Measurements from ENCODE around the gene SCMH1. TPM values are rescaled to one million over a fixed set of nuclear protein-coding genes. Genes with fewer than 3 reads are reported as not detected.

Gene SCMH1
- total RNA-seq, 1 donor from 2014 or later = 36.7 TPM

DNA sequence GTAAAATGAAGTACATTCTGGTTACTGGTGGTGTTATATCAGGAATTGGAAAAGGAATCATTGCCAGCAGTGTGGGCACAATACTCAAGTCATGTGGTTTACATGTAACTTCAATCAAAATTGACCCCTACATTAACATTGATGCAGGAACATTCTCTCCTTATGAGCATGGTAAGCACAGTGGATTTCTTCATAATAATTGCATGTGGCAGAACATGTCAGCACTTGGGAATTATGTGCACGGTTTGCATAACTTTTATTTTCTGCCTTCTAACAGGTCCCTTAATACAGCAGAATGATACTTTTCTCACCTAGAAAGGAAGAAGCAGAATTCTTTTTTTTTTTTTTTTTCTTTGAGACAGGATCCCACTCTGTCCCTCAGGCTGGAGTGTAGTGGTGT lies 258.8 kb downstream of the SCMH1 start:
- H3K4me1 Mint-ChIP-seq (ENCODE audit: unreplicated experiment) = peaks cover 32% of the 10 kb centered on the region
- TF ChIP-seq, protein P1, sequence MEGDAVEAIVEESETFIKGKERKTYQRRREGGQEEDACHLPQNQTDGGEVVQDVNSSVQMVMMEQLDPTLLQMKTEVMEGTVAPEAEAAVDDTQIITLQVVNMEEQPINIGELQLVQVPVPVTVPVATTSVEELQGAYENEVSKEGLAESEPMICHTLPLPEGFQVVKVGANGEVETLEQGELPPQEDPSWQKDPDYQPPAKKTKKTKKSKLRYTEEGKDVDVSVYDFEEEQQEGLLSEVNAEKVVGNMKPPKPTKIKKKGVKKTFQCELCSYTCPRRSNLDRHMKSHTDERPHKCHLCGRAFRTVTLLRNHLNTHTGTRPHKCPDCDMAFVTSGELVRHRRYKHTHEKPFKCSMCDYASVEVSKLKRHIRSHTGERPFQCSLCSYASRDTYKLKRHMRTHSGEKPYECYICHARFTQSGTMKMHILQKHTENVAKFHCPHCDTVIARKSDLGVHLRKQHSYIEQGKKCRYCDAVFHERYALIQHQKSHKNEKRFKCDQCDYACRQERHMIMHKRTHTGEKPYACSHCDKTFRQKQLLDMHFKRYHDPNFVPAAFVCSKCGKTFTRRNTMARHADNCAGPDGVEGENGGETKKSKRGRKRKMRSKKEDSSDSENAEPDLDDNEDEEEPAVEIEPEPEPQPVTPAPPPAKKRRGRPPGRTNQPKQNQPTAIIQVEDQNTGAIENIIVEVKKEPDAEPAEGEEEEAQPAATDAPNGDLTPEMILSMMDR (conservative IDR thresholded peaks at IDR 0.05) = no peak
- no peaks in the 10 kb centered on the region for H3K9me3 Mint-ChIP-seq
- H3K4me3 Mint-ChIP-seq = peak overlapping the region; percentile 21
- H3K27ac Mint-ChIP-seq = no peak overlapping the region
- no peak for DNase-seq (ENCODE audit: extremely low spot score, unreplicated experiment)
- H3K36me3 Mint-ChIP-seq = peaks cover 16% of the 10 kb centered on the region
- H3K27me3 Mint-ChIP-seq = no peaks in the 10 kb centered on the region

DNA sequence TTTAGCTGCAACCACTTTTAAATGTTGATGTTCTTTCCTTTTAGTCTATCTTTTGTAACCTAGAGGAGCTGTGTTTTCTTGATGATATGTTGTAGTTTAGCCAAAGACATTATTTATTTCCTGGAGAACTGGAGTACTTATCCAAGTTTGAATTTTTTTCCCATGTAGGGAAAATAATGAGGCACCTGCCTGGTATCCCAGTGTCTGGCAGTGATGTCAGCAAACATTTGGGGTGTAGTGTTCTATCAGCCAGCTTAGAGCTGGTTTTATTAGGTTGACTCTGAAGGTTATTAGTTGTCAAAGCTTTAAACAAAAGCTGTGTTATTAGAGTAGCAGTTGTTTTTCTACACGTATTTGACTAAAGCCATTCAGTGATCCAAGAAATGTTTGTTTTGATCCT lies 259.4 kb downstream of the SCMH1 start:
- peaks cover 32% of the 10 kb centered on the region for H3K4me1 Mint-ChIP-seq (ENCODE audit: unreplicated experiment)
- TF ChIP-seq, protein P1 (conservative IDR thresholded peaks at IDR 0.05) = no peak
- H3K4me3 Mint-ChIP-seq = peak overlapping the region; percentile 94

DNA sequence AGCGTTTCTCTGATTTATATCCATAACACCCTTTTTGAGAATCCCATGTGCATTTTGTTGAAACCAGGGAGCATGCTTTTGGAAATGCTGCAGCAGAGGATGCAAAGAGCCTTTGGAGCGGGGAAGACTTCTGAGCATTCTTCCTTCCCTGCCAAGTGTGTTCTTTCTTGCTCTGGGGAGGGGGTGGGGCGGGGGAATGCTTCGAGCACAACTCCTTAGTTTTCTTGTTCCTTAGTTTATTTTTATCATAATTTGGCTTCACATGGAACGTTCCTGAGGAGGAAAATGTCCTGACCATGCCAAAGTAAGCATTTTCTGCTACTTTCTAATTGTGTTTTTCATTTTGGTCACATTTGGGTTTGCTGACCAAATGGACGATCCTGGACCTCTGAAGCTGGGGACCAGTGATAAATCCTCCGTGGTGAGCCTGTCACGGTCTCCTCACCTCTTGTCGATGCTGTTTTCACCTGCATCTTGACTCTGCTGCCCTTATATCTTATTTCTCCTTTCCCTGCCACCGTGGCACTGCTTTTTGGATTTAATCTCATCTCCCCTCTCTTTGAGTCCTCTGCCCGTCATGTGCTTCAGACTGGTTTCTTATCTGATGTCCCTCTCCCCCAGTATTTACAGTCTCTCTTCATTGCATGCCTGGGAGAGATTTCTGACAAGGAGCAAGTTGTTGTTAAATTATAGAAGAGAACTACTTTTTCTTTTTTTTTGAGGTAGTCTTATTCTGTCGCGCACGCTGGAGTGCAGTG lies 260.2 kb downstream of the SCMH1 start:
- TF ChIP-seq, protein P1 (conservative IDR thresholded peaks at IDR 0.05) = no peak
- Mint-ChIP-seq H3K27ac (peak overlapping the region; percentile 1), H3K27me3 (no peaks in the 10 kb centered on the region), H3K4me3 (peak overlapping the region; percentile 94), H3K4me1 (ENCODE audit: unreplicated experiment) (peaks cover 35% of the 10 kb centered on the region), H3K36me3 (peaks cover 15% of the 10 kb centered on the region), H3K9me3 (no peaks in the 10 kb centered on the region)
- DNase-seq (ENCODE audit: extremely low spot score, unreplicated experiment) = no peak

More for the DNA sequence above, 259.4 kb downstream of the SCMH1 start:
- Mint-ChIP-seq H3K9me3 (no peaks in the 10 kb centered on the region), H3K27ac (no peak overlapping the region), H3K27me3 (no peaks in the 10 kb centered on the region), H3K36me3 (peaks cover 15% of the 10 kb centered on the region)
- no peak for DNase-seq (ENCODE audit: extremely low spot score, unreplicated experiment)

DNA sequence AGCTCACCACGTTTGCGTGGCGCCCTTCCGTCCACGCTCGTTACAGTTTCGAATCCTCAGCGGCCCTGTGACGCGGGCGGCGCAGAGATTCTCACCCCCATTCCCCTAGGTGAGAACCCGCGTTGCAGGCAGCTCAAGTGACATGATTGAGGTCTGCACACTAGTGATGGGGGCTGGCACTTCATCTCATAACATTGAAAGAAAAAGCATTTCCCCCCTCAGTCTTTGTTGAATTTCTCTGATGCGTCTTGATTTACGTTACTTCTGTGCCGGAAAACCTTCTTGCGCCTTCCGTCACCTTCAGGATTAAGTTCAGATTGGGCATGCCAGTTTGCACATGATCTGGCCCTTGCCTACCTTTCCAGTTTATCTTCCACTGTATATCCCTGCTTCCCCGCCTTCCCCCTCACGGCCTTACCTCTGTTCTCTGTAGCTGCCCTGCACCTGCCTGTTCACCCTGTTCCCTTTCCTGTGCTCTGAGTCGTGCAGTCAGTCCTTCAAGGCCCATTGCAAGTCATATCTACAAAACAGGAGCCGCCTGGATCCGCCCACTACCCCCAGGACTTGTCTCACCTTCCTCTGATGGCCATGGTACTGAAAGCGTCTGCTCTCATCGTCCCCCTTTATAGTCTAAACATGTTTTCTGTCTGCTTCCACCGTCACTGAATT lies 261.5 kb downstream of the SCMH1 start:
- Mint-ChIP-seq H3K4me1 (ENCODE audit: unreplicated experiment) (peaks cover 37% of the 10 kb centered on the region), H3K4me3 (peak overlapping the region; percentile 94), H3K36me3 (peaks cover 9% of the 10 kb centered on the region), H3K27ac (peak overlapping the region; percentile 92), H3K27me3 (no peaks in the 10 kb centered on the region), H3K9me3 (no peaks in the 10 kb centered on the region)
- DNase-seq (ENCODE audit: extremely low spot score, unreplicated experiment) = no peak
- TF ChIP-seq, protein P1 (conservative IDR thresholded peaks at IDR 0.05) = no peak

DNA sequence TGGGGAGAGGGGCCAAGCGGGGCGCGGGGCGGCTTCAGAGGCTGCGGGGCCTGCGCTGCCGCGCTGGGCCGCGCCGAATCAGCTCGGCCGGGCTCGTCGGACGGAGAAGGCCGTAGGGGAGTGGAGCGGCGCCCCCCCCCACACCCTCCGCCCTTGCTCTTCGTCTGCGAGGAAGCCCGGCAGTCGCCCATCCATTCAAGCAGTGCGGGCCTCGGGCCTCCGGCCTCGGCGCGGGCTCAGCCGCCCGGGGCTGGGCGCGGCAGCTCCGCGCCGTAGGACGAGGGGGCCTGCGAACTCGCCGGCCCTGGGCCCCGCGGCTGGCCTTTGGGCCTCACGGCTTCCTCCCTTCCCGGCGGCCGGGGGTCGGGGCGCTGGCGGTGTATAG lies 262.0 kb downstream of the SCMH1 start:
- H3K9me3 Mint-ChIP-seq = no peaks in the 10 kb centered on the region
- H3K4me1 Mint-ChIP-seq (ENCODE audit: unreplicated experiment) = peaks cover 37% of the 10 kb centered on the region
- DNase-seq (ENCODE audit: extremely low spot score, unreplicated experiment) = peak; percentile 71
- H3K27me3 Mint-ChIP-seq = no peaks in the 10 kb centered on the region
- TF ChIP-seq, protein P1 (conservative IDR thresholded peaks at IDR 0.05) = no peak
- peak overlapping the region; percentile 94 for H3K4me3 Mint-ChIP-seq
- H3K27ac Mint-ChIP-seq = peak overlapping the region; percentile 92
- peaks cover 9% of the 10 kb centered on the region for H3K36me3 Mint-ChIP-seq

All from type B pancreatic cell (in vitro differentiated cells).